Activated CD4-positive, CD25-positive, alpha-beta regulatory T cell treated with anti-CD3 and anti-CD28 coated beads, Interleukin-2, amount 50 U/mL, for 16 hours (primary cell): Measurements from ENCODE around the gene PDCD1.
"Not testable (repeated sequence)": the region's sequence is repeated elsewhere in the genome, so short reads cannot be mapped to it uniquely, and the experiment has no call there.

Experiments used
- DNase-seq: peaks from one replicate; pipeline ENCODE4 v3.0.0-alpha.2; 2020; ENCODE audit warnings: low read depth, low spot score

Gene PDCD1

DNA sequence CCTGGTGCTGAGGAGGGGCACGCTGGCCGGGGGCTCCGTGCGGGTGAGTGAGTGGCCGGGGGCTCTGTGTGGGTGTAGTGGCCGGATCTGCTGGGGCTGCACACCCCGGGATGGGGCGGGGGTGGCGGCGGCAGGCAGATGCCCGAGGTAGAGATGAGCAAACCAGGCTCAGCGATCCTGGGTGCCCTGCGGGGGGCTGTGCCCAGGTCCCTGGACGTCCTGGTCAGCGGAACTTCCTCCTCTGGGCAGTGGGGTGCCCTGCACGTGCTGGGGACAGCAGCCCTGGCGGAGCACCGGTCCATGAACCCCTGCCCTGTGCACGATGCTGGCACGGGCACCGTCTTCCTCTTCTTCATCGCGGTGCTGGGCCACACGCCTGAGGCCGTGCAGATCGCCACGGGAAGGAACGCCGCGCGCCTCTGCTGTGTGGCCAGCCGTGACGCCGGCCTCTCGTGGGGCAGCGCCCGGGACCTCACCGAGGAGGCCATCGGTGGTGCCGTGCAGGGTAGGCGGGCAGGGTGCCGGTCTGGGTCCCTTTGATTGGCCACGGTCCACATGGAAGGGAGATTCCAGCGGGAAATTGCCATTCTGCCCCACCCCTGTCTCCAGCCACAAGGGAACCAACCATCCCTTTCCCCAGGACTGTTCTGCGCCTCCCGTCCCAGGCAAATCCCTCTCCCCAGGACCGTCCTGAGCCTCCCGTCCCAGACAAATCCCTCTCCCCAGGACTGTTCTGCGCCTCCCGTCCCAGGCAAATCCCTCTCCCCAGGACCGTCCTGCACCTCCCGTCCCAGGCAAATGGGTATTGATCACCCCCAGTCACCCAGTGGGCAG lies 43.8 kb downstream of the PDCD1 start:
- DNase-seq, result no peak

DNA sequence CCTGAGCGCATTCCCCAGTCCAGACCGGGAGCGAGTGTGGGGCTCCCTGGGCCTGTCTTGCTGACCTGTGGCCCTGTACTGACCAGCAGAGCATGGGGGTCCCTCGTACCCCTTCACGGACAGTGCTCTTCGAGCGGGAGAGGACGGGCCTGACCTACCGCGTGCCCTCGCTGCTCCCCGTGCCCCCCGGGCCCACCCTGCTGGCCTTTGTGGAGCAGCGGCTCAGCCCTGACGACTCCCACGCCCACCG lies 44.4 kb downstream of the PDCD1 start:
- no peak for DNase-seq

DNA sequence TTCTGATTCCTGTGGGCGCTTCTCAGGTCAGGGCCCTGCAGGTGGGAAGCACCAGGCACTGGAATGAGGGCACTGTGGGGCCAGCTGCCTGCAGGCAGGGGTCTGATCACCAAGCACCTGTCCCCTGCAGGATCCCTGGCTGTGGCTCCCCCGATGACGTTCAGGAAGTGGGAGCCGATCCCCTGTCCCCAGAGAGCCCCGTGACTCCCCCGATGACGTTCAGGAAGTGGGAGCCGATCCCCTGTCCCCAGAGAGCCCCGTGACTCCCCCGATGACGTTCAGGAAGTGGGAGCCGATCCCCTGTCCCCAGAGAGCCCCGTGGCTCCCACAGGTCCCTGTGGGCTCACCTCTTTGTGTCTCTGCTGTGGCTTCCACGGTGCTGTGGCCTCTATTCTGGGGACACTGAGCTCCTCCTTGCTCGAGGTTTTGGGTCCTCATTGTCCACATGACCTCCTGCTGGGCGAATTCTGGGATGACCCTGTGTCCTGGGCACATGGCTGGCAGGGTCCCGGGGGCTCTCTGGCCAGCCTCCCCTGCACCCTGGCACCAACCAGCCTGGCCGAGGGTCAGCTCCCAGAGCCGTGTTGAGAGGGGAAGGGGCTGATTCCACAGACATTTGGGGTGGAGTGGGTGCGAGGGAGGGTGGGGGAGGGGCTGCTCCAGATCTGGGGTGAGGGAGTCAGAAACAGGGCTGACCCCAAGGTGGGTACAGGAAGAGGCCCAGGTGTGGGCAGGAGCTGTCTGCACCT lies 44.9 kb downstream of the PDCD1 start:
- DNase-seq, result no peak

DNA sequence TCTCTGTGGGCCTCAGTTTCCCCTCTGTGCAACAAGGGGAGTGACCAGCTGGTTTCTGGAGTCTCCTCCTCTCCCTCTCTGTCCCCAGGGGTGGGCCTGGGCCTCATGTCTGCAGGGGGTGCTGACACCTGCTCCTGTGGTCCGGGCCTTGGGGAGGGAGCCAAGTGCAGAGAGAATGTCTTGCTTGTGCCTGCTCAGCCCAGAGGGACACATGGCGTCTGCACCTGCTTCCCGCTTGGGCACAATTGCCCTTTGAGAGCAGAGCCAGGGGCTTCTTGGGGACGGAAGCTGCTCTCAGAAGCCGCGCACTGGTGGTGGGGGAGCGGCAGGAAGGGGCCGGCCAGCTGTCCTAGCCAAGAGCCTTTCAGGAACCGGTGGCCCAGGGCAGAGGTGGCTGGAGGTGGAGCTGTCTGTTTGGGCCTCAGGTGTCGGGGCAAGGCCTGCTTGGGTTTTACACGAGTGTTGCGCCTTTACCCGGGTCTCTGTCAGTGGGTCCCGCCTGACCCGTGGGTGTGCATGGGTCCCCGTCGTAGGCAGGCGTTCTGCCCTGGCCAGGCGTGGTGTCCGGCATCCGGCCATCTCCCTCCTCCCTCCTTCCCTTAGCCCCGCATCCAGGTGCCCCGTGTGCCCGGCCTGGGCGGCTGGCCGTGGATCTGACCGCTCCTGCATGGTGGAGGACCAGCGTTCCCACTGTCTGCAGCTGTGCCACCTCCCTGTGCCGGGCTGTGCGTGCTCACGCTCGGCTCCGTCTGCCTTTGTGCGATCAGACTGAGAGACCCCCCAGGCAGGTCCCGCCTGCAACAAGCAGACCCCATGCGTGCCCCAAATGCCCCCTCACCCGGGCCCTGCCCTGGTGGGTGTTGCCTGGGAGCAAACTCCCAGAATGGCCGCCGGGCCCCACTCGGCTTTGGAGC lies 45.7 kb downstream of the PDCD1 start:
- DNase-seq, result no peak

DNA sequence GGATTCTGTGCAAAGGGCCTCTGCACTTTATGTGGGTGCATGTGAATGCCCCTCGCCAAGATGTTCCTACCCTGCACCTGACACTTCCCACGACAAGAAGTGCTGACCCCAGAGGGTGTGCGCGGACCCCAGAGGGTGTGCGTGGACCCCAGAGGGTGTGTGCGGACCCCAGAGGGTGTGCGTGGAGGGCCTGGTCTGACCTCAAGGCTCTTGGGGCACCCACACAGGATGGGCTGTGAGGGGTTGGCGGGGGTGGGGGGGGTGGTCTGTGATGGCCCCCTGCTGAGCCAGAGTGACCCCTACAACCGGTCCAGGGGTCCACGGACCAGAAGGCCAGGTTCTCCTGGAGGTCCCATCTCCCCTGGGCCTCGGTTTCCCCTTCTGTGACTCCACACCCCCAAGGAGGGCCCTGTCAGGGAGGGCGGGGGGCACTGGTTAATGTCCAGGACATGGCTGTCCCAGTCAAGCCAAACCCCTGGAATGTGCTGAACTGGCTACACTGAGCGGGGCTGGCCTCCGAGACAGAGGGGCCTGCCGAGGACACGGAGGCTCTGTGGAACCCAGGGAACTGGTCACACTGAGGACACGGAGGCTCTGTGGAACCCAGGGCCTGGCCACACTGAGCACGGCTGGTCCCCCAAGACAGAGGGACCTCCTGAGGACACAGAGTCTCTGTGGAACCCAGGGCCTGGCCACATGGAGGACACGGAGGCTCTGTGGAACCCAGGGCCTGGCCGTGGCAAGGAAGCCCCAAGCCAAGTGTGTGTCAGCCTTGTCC lies 46.6 kb downstream of the PDCD1 start:
- no peak for DNase-seq

DNA sequence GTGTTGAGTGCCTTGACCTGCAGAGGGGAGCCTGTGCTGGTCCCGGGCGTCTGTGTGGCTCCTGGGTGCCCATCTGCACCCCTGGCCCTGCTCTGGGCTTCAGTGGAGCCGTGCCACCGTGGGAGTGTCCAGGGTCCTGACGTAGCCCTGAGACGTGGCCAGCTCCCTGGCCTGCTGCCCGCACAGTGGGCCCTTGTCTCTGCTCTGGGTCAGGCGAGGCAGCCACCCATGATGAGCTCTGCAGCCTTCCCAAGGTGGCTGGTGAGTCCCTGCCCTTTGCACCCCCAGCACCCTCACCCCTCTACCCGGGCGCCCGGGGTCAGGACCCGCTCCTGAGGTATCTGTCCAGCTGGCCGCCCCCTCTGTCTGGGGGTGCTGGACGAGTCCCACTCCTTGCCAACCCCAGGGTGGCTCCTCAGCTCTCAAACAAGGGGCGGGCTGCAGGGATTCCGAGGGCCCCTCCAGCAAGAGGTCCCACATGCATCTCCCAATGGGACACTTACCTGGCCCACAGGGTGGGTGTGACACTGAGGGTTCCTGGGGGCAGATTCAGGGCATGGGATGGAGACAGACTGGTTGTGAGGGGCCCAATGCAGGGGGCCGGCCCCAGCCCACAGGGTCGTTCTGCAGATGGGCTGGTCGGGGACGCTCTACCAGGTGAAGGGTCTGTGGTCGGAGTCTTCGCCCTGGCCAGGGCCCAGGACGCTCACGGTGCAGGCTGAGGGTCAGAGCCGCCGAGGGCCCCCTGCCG lies 47.3 kb downstream of the PDCD1 start:
- DNase-seq, result no peak

DNA sequence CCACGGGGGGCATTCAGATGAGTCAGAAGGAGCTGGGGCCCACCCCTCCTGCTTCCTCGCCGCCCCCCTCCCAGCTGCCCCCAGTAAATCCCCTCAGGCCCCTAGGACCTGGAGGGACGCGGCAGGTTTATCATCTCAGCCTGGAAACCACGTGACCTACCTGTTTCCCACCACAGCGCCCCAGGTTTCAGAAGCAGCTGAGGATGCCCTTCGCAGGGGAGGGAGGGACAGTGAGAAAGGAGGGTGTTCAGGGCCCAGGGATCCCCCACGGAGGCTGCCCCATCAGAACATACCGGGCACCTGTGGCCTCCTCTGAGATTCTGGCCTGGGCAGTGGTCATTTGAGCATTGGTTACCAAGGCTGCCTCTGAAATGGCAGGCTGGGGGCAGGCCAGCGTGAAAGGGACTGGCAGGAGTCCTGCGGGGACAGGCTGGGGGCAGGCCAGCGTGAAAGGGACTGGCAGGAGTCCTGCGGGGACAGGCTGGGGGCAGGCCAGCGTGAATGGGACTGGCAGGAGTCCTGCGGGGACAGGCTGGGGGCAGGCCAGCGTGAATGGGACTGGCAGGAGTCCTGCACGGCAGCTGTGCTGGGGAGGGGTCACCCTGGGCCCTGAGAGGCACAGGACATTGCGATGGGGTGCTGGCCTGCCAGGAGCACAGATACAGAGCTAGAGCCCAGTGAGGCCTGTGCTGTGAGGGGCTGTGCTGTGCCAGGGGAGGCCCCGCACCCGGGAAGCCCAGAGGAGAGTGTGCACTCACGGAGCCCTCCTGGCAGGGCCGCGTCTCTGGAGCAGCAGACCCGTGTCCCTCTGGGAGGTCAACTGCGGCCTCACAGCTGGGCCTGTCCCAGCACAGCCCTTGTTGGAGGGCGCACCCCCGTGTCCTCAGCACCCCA lies 48.1 kb downstream of the PDCD1 start:
- no peak for DNase-seq

DNA sequence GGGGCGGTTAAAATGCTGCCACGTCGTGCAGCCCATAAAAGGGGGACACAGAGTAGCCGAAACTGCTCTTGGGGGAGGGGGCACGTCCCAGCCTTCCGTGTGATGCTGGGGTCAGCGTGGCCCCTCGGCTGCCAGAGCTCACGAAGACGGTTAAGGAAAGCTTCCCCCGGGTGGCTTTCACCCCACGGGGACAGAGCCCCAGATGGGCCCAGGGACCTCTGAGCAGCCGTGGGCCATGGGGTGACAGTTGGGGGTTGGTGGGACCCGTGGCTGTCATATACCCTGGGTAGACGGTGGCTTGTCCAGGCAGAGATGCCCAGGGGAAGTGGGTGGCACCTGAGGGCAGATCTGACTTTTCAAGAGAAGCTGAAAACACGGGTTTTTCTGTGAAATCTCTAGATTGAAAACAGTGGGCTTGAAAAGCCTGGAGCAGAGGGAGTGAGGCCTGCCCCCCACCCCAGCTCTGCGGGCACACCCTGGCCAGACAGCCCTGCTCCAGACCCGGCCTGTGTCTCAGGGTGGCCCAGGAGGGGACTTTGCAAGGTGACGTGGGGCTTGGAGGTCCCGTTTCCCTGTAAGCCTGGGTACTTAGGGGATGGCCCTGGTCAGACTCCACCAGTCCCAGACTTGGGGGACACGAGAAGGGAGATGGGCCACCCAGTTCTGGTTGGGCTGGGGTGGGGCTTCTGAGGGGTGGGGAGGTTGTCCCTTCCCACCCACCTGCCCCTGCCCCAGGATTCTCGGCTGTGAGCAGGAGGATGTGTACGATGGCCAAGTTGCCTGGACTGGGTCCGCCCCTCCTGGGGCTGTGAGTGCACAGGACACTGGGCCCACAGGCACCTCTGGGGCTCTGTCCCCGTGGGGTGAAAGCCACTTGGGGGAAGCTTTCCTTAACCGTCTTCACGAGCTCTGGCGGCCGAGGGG lies 49.0 kb downstream of the PDCD1 start:
- DNase-seq, result no peak

DNA sequence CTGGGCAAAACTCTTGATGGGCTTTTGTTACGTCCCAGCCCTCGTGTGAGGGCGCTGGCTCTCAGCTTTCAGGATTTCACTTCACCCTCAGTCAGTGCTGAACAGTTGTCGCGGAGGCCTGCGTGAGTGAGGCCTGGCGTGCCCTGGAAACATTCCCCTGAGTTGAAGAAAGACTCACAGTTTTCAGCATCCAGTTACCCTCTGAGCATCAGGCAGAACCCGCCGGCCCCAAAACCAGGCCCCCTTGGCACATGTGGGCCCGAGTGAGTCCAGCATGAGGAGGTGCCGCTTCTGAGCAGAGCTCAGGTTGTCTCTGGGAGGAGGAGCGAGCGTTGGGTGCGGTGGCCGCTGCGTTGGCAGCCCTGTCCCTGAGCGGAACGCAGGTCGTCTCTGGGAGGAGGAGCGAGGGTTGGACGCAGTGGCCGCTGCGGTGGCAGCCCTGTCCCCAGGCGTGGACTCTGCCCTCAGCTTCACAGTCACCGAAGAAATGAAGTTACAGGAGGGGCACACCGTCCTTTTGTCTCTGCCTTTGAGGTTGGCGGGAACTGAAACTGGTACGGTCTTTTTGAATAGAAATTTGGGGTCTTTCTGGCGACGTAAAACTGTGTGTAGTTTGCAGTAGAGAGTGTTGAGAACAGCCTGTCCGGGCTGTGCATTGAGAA lies 49.8 kb downstream of the PDCD1 start, which contains the start of gene NEU4:
TSS of gene NEU4 (plus strand) at position 473 of the 662 bp plus-strand sequence. CDS start 5,292 bp downstream, outside the sequence.
- DNase-seq, result no peak

DNA sequence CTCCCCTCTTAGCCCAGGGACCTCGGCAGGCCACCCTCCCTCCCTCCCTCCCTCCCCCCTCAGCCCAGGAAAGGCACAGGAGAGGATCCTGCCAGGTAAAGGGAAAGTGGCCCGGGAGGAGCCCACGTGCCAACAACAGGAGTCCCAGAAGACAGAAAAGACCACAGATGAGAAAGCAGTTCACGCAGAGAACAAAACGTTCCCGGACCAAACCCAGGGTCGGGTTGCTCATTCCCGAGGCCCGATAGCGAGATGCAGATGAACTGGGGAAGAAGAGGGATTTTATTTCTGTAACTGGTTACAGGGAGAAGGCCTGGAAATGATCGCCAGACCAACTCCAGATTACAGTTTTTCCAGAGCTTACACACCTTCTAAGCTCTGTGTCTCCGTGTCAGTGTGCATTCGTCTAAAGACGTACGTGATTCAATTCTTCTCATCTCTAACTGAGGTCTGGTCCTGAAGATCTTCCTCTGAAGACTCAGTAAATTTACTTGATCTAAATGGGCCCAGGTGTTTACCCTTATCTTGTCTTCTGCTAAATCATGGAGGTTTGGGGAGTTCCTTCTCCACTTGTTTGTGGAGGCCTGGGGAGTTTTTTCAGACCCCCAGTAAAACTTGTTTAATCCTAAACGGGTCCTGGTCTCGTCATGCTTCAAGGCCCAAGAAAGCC lies 50.5 kb downstream of the PDCD1 start:
- no peak for DNase-seq

DNA sequence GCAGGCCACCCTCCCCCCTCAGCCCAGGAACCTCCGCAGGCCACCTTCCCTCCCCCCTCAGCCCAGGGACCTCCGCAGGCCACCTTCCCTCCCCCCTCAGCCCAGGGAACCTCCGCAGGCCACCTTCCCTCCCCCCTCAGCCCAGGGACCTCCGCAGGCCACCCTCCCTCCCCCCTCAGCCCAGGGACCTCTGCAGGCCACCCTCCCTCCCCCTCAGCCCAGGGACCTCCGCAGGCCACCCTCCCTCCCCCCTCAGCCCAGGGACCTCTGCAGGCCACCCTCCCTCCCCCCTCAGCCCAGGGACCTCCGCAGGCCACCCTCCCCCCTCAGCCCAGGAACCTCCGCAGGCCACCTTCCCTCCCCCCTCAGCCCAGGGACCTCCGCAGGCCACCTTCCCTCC lies 52.5 kb downstream of the PDCD1 start:
- DNase-seq, result not testable (repeated sequence)

DNA sequence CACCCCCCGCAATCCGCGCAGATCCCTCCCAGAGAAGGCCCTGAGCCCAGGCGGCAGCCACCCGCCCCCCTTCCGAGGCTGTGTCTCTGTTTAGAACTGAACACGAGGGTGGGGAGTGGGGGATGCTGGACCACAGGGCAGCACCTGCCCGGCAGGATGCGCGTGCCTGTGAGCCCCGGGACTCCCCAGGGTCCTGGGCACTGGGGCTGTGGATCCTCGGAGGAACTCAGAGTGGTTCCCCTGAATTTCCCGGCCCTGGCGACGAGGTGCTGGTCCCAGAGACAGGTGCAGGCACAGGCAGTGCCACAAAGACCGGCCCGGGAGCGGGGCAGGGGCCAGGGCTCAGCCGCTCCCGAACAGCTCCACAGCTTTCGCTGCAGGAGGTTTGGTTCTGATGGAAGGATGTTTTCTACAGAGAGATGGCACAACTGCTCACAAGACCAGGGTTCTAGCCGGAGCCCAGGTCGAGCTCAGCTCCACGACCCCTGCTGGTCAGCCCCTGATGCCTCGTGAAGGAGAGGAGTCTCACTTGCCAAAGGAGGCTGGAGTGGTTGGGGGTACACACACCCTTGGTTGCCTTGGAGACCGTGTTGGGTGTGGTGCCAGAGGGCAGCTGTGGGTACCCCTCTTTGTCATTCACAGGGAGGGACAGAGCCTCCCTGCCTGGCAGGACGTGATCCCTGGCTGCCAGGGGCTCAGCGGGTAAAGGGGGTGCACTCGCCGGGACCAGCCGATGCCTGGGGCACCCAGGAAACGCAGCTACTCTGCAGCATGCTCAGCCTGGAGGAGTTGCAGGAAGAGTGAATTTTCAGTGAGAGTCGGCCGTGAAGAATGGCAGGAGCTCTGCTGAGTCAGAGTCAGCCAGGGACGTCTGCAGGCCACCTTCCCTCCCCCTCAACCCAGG lies 54.1 kb downstream of the PDCD1 start:
- no peak for DNase-seq

DNA sequence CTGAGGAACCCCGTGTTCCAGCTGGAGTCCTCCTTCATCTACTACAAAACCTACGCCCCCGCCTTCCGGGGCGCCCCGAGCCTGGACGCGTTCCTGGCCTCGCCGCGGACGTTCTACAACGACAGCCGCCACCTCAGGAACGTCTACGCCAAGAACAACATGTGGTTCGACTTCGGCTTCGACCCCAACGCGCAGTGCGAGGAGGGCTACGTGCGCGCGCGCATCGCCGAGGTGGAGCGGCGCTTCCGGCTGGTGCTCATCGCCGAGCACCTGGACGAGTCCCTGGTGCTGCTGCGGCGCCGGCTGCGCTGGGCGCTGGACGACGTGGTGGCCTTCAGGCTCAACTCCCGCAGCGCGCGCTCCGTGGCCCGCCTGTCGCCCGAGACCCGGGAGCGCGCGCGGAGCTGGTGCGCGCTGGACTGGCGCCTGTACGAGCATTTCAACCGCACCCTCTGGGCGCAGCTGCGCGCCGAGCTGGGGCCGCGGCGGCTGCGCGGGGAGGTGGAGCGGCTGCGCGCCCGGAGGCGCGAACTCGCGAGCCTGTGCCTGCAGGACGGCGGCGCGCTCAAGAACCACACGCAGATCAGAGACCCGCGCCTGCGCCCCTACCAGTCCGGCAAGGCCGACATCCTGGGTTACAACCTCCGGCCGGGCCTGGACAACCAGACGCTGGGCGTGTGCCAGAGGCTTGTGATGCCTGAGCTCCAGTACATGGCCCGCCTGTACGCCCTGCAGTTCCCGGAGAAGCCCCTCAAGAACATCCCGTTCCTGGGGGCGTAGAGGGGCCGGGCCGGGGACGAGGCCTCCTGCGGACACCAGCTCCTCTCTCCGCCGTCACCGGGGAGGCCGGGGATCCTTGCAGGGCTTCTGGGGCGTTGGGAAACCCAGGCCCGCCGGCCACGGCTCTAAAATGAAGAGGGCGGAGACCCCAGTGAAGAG lies 55.0 kb downstream of the PDCD1 start:
- DNase-seq, result no peak

DNA sequence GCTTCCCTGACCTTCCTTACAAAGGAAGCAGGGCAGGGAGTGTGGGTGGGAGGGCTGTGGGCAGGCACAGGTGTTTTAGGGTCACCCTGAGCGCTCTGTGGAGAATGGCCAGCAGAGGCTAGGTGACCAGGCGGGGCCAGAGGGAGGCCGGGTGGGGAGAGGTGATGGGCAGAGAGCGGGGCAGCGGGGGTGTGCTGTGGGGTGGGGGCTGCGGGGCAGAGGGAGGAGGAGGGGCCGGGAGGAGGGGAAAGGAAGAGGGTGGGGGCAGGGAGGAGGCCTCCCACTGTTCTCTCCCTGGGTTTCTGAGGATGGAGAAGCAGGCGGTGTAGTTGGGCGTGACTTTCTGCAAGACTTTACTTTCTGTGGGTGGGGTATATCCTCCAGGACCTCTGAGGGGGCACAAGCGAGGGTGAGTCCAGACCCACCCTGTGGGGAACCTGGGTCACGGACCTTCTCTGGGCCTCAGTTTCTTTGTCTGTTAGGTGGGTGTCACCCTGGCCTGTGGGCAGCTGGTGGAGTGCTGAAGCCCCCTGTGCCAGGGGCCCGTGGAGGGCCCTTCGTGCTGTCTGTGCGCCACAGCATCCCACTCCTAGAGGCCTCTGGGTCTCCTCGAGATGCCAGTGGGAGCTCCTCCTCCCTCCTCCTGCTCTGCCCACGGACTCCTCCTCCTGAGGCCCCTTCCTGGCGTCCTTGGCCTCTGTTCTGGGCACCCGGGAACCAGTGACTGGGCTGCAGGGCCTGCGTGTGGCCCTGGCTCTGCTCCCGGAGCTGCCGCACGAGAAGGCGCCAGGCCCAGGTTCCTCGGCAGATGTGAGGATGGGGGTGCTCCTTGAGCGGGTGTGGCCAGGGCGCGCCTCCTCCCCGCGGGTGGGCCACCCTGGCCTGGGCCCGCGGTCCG lies 56.0 kb downstream of the PDCD1 start:
- DNase-seq, result no peak
